Ramos (cell line): ENCODE data around the gene NBPF1.
"Not testable (repeated sequence)": the region's sequence is repeated elsewhere in the genome, so short reads cannot be mapped to it uniquely, and the experiment has no call there.

Source experiments
- in situ Hi-C: fragments of 300-500 bp; cut with MboI; formaldehyde crosslinking; loops from one replicate; pipeline ENCODE4 v1.14.3; 2022; ENCODE audit warnings: low sequenced_read_pairs; ENCODE audit not compliant: unreplicated experiment

The NBPF1 gene

DNA sequence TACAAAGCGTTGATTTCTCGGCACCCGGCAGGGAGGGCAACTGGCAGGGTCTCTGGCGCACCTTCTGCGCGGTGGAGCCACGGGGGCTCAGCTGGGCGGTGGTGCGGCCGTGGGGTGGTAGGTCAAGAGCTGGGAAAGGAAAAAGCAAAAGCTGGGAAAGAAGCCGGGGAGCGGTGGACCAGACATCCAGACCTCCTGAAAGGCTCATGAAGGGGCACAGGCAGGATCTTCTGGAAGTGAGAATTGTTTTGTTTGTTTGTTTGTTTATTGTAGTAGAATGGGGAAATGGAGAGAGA, 92.1 kb downstream of the NBPF1 start:
- in situ Hi-C loops: no loop called here

DNA sequence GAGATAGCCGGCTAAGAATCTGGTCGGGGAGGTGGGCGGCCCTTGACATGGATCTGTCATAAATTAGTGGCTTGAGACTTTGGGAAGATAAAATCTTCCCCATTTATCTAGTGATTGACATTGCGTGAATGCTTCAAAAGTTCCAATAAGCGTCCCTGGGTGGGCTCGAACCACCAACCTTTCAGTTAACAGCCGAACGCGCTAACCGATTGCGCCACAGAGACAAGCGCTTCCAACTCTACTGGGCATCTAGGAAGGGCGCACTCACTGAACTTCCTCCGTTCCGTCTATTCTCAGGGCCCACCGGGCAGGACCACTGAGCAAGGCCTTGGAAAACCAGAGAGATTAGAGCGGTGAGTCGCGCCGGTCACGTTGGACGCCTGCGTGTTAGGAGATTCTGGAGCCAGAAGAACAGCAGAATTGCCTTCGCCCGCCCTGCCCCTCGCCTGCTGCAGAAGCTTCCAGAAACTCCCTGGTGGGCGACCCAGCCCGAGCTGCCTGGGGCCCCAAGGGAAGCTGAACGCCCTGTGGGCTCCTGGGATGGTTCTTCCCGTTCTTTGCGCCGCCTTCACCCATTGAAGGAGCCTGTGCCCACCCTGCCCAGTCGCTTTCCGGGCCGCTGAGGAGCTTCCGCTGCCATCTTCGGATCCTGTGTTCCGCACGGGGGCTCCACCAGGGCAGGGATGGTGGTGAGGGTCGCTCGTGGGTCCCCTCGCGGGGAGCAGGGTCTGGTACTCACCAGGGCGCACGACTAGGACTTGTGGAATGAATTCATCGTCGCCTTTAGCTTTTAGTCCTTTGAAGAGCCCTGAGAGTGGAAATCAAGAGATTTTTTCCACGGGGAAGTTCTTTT, 92.7 kb downstream of the NBPF1 start:
- in situ Hi-C loops: not testable (repeated sequence)

DNA sequence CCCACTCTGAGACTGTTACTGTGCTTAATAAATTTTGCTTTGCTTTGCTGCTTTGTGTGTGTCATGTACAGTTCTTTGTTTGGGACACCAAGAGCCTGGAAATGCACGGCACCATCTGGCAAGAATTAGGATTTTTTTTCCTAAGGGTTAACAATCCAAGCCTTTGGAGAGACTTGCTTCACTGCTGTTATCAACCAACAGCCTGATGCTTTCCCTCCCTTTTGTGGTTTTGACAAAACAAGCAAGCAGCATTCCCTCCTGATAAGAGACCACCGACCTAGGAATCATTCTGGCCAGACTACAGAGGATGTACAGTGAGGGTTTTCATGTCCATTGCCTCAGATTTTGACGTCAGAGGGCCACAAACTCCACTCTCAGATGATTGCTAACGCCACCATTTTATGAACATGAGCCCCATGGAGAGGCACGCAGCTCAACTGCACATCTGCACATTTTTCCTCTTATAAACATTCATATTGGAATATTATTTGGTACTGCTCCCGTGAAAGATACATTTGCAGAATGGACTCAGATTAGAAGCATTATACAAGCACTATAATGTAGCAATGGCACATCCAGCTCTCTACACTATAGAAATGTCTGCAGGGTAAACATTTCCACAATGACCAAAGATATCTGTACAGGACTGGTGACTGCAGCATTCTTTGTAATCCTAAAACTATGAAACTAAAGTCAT, 94.0 kb downstream of the NBPF1 start:
- in situ Hi-C loops: not testable (repeated sequence)

- in situ Hi-C loops: not testable (repeated sequence)
These were observed 94.5 kb downstream of the NBPF1 start for GRCh38 chr1:16518913-16519254.

GRCh38 chr1:16516694-16517410, 96.5 kb downstream of the NBPF1 start:
- in situ Hi-C loops: not testable (repeated sequence)

- in situ Hi-C loops: not testable (repeated sequence)
These were observed 99.0 kb downstream of the NBPF1 start, which contains the start of gene RNU1-1 for GRCh38 chr1:16514107-16515055. RNU1-1 (minus strand) TSS chr1:16514285.

- in situ Hi-C loops: not testable (repeated sequence)
These were observed 99.8 kb downstream of the NBPF1 start for GRCh38 chr1:16513412-16514106.

- in situ Hi-C loops: not testable (repeated sequence)
These were observed 100.5 kb downstream of the NBPF1 start for GRCh38 chr1:16512624-16513411.
